Measurements from ENCODE around the gene SLC25A40.

Gene SLC25A40

DNA sequence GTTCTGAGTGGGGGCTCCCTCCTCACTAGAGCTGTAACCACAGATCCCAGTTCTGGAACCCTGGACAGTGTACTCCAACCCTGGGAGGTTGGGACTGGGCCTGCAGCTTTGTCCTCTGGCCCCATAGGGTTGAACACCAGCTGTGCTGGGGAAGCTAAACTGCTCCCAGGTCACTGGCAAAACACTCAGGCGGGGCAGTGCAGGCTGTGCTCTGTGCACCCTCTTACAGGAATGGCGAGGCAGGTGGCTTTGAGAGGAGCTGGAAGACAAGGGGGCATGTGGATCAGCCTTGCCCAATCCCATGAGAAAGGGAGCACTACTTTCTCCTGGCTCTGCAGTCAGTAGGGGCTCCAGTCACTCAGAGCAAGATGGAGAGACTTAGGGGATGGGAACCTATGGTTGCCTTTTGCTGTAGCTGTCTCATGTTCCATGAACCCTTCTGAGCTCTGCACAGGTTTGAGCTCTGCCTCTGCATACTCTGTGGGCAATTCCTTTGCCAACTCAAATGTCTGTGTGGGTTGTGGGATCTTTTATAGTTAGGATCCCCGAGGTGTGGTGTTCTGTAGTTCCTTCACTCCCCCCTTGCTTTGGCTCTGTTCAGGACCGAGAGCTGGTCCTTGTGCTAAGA lies 90.7 kb downstream of the SLC25A40 start:
- no peak overlapping the region for H3K14ac ChIP-seq (ENCODE audit: low read length in 2 of 2)
- no peaks in the 10 kb centered on the region for H3K27me3 ChIP-seq (ENCODE audit: control insufficient read depth in 1 of 2, insufficient read depth in 1 of 2, low read length in 2 of 2)
- no peak overlapping the region for H2BK12ac ChIP-seq (ENCODE audit: low read length in 2 of 2)
- no peaks in the 10 kb centered on the region for H3K9me3 ChIP-seq (ENCODE audit: control insufficient read depth, low read length)
- no peaks in the 10 kb centered on the region for H3K79me1 ChIP-seq (replicated peaks; ENCODE audit: low read length, poor library complexity, severe bottlenecking)
- H3K4me3 ChIP-seq (ENCODE audit: insufficient read depth in 1 of 2, low read depth in 1 of 2, low read length in 2 of 2) = no peak overlapping the region
- H2BK15ac ChIP-seq (ENCODE audit: low read depth, poor library complexity, severe bottlenecking) = no peak overlapping the region
- H2BK120ac ChIP-seq (ENCODE audit: low read depth, low read length) = no peak overlapping the region
- H3K4ac ChIP-seq (ENCODE audit: low read depth in 1 of 2, low read length in 2 of 2) = no peak overlapping the region
- no peak overlapping the region for H3K27ac ChIP-seq (ENCODE audit: low read length, poor library complexity, severe bottlenecking)
- no peak overlapping the region for H3K23ac ChIP-seq (ENCODE audit: low read length in 2 of 2)
- no peak overlapping the region for H3K4me2 ChIP-seq (ENCODE audit: low read length, poor library complexity, severe bottlenecking)
- no peak overlapping the region for H2AFZ ChIP-seq (ENCODE audit: low read depth, low read length)
- no peak overlapping the region for H3K18ac ChIP-seq (ENCODE audit: low read depth in 1 of 2, low read length in 2 of 2)
- no peak overlapping the region for H2BK5ac ChIP-seq (ENCODE audit: low read depth, low read length, poor library complexity, severe bottlenecking)
- no peak overlapping the region for H4K91ac ChIP-seq (ENCODE audit: low read length)
- no peak overlapping the region for H3K9ac ChIP-seq (ENCODE audit: low read length)
- H3K4me1 ChIP-seq (ENCODE audit: control insufficient read depth, insufficient read depth, low read depth, low read length) = peaks cover 2% of the 10 kb centered on the region
- no peak overlapping the region for H4K8ac ChIP-seq (ENCODE audit: low read length)
- no peaks in the 10 kb centered on the region for H3K36me3 ChIP-seq (ENCODE audit: control insufficient read depth in 1 of 2, insufficient read depth in 2 of 2, low read depth in 1 of 2, low read length in 2 of 2)
- WGBS = 85% methylated on average over 2 of the region's 4 CpGs
- no peak overlapping the region for H2AK5ac ChIP-seq (ENCODE audit: low read length, severe bottlenecking)
- no peak for DNase-seq

- H3K4ac ChIP-seq (ENCODE audit: low read depth in 1 of 2, low read length in 2 of 2) = no peak overlapping the region
Measured at GRCh38 chr7:87784424-87784823, 91.7 kb downstream of the SLC25A40 start.

More at GRCh38 chr7:87784424-87784823, 91.7 kb downstream of the SLC25A40 start:
- H3K14ac ChIP-seq (ENCODE audit: low read length in 2 of 2) = no peak overlapping the region
- H2BK15ac ChIP-seq (ENCODE audit: low read depth, poor library complexity, severe bottlenecking) = no peak overlapping the region
- no peak overlapping the region for H2BK12ac ChIP-seq (ENCODE audit: low read length in 2 of 2)
- no peak overlapping the region for H3K27ac ChIP-seq (ENCODE audit: low read length, poor library complexity, severe bottlenecking)
- no peaks in the 10 kb centered on the region for H3K36me3 ChIP-seq (ENCODE audit: control insufficient read depth in 1 of 2, insufficient read depth in 2 of 2, low read depth in 1 of 2, low read length in 2 of 2)
- no peak for DNase-seq
- no peak overlapping the region for H3K9ac ChIP-seq (ENCODE audit: low read length)
- no peak overlapping the region for H2BK120ac ChIP-seq (ENCODE audit: low read depth, low read length)
- H3K4me3 ChIP-seq (ENCODE audit: insufficient read depth in 1 of 2, low read depth in 1 of 2, low read length in 2 of 2) = no peak overlapping the region
- no peaks in the 10 kb centered on the region for H3K79me1 ChIP-seq (replicated peaks; ENCODE audit: low read length, poor library complexity, severe bottlenecking)
- no peaks in the 10 kb centered on the region for H3K27me3 ChIP-seq (ENCODE audit: control insufficient read depth in 1 of 2, insufficient read depth in 1 of 2, low read length in 2 of 2)
- no peak overlapping the region for H2BK5ac ChIP-seq (ENCODE audit: low read depth, low read length, poor library complexity, severe bottlenecking)
- H4K8ac ChIP-seq (ENCODE audit: low read length) = no peak overlapping the region
- H3K4me1 ChIP-seq (ENCODE audit: control insufficient read depth, insufficient read depth, low read depth, low read length) = no peaks in the 10 kb centered on the region
- H4K91ac ChIP-seq (ENCODE audit: low read length) = no peak overlapping the region
- no peaks in the 10 kb centered on the region for H3K9me3 ChIP-seq (ENCODE audit: control insufficient read depth, low read length)
- H3K4me2 ChIP-seq (ENCODE audit: low read length, poor library complexity, severe bottlenecking) = no peak overlapping the region
- no peak overlapping the region for H3K23ac ChIP-seq (ENCODE audit: low read length in 2 of 2)
- H2AFZ ChIP-seq (ENCODE audit: low read depth, low read length) = no peak overlapping the region
- H3K18ac ChIP-seq (ENCODE audit: low read depth in 1 of 2, low read length in 2 of 2) = no peak overlapping the region
- no peak overlapping the region for H2AK5ac ChIP-seq (ENCODE audit: low read length, severe bottlenecking)

Measured in mesenchymal stem cell (in vitro differentiated cells and primary cell).